ENCODE results near the gene TNFRSF18.
"Not testable (repeated sequence)": the region's sequence is repeated elsewhere in the genome, so short reads cannot be mapped to it uniquely, and the experiment has no call there.

TNFRSF18 gene

GRCh38 chr1:1199141-1199960, 7.0 kb downstream of the TNFRSF18 start:
- DNase-seq (ENCODE audit: low spot score) (no peak), FAIRE-seq (no peak)

- no peak for FAIRE-seq
- no peak for DNase-seq (ENCODE audit: low spot score)
Measured at GRCh38 chr1:1198423-1199140, 7.8 kb downstream of the TNFRSF18 start.

- DNase-seq (ENCODE audit: low spot score), result no peak
- FAIRE-seq, result no peak
Measured at GRCh38 chr1:1197551-1198422, 8.6 kb downstream of the TNFRSF18 start.

DNA sequence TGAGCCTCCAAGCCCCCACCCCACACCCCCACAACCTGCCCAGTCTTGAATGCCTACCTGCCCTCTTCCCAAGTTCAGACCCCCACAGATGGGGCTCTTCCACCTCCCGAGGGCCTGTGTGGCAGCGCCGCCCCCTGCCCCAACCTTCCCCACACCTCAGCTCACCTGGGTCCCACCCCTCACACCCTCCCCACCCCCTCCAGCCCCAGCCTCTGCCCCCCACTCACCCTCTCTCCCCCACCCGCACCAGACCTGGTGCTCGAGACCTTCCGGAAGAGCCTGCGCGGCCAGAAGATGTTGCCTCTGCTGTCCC, 9.2 kb downstream of the TNFRSF18 start:
- no peak for FAIRE-seq
- DNase-seq (ENCODE audit: low spot score), result no peak

- DNase-seq (ENCODE audit: low spot score) (no peak), FAIRE-seq (no peak)
Measured at GRCh38 chr1:1196431-1197187, 9.8 kb downstream of the TNFRSF18 start.

GRCh38 chr1:1195726-1196125, 10.7 kb downstream of the TNFRSF18 start:
- not testable (repeated sequence) for FAIRE-seq; DNase-seq (ENCODE audit: low spot score)

DNA sequence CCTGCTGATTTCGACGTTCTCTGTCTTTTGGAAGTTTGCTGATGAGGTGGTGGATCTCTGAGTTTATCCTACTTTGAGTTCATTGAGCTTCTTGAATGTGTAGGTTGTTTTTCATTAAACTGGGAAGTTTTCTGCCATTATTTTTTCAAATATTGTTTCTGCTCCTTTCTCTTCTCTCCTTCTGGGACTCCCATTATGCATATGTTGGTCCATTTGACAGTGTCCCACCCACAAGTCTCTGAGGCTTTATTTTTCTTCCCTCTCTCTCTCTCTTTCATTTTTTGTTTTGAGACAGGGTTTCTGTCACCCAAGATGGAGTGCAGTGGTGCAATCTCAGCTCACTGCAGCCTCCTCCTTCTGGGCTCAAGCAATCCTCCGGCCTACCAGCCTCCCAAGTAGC, 11.7 kb downstream of the TNFRSF18 start:
- DNase-seq (ENCODE audit: low spot score) (no peak), FAIRE-seq (no peak)

DNA sequence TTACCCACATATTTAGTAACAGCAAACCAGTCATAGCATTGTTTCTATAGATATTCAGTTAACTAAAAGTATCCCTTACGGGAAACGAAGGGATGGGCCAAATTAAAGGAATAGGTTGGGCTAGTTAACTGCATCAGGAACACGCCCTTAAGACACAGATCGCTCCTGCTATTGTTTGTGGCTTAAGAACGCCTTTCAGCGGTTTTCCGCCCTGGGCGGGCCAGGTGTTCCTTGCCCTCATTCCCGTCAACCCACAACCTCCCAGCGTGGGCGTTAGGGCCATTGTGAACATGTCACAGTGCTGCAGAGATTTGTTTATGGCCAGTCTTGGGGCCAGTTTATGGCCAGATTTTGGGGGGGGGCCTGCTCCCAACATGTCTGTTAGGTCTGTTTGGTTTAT, 14.7 kb downstream of the TNFRSF18 start:
- DNase-seq (ENCODE audit: low spot score) (no peak), FAIRE-seq (no peak)

DNA sequence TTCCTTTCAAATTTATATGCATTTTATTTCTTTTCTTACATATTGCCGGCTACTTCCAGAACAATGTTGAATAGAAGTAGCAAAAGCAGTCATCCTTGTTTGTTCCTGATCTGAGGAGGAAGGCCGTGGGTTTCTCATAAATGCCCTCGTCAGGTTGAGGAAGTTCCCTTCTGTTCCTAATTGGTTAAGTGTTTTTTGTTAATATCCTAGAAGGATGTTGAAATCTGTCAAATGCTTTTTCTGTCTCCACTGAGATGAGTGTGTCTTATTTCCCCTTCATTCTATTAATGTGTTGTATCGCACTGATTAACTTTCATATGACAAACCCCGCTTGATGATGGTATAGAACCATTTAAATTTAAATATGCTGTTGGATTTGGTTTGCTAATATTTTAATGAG, 17.3 kb downstream of the TNFRSF18 start:
- FAIRE-seq (no peak), DNase-seq (ENCODE audit: low spot score) (no peak)

DNA sequence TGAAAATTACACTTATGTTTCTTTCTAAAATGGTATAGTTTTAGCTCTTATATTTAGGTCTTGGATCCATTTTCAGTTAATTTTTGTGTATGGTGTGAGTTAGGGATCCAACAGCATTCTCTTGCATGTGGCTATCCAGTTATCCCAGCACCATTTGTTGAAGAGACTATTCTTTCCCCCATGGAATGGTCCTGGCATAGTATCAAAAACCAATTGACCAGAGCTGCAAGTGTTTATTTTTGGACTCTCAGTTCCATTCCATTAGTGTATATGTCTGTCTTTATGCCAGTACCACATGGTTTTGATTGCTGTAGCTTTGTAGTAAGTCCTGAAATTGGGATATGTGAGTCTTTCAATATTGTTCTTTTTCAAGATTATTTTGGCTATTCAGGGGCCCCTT, 18.5 kb downstream of the TNFRSF18 start:
- FAIRE-seq (no peak), DNase-seq (ENCODE audit: low spot score) (no peak)

GRCh38 chr1:1185101-1185765, 21.2 kb downstream of the TNFRSF18 start:
- FAIRE-seq, result no peak
- DNase-seq (ENCODE audit: low spot score), result no peak

DNA sequence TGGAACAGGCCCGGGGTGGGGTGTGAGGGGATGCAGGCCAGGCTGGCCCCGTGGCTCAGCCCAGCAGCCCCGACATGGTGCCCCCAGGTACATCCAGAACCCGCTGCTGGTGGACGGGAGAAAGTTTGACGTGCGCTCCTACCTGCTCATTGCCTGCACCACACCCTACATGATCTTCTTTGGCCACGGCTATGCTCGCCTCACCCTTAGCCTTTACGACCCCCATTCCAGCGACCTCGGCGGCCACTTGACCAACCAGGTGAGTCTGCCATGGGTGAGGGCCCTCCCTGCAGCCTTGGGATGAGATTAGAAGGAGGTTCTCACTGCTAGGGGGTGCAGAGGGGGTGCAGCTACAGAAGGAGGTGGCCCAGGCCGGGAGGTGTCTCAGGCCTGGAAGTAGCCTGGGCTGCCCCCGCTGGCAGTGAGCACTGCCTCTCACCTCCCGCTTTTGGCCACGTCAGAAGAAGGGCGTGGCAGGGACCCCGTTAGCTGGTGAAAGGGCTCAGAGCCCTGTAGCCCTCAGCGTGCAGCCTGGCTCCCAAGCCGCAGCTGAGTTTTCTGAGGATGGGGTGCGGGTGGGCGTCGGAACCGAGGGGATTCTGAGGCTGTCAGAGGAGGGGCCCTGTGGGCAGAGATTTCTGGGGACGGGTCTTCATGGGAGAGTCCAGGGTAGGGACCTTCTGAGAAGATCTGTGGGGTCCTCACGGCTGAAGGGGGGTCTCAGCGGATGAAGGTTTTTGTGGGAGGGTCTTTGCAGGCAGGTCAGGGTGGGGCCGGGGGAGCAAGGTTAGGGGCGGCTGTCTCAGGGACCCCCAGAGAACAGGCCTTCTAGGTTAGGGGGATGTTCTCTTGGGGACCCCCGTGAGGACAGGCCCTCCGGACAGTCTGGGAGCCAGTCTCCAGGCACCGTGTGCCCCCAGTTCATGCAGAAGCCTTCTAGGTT, 22.3 kb downstream of the TNFRSF18 start:
- FAIRE-seq, result no peak
- DNase-seq (ENCODE audit: low spot score), result no peak

DNA sequence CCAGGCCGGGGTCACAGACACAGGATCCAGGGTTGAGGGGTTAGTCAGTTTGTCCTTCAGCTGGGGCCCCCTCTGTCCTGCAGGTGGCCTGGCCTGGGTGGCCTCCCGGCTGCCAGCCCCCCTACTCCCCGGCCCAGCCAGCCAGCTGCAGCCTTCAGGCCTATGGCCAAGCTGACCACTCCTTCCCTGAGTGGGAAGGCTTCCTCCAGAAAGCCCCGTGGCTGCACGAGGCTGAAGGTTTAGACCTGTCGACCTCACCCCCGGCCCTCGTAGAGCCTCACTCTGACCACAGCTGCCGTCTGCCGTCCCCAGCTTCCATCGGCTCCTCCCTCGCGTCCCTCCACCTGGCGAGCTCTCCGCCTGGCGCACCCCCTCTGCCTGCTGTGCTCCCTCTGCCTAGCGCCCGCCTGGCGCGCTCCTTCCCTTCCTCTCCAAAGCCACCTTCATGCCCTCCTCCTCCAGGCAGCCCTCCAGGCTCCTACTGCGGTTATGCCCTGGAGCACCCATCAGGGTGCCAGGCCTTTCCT, 23.1 kb downstream of the TNFRSF18 start:
- no peak for FAIRE-seq
- no peak for DNase-seq (ENCODE audit: low spot score)

- FAIRE-seq, result no peak
- no peak for DNase-seq (ENCODE audit: low spot score)
Measured at GRCh38 chr1:1182491-1183220, 23.7 kb downstream of the TNFRSF18 start.

- FAIRE-seq (no peak), DNase-seq (ENCODE audit: low spot score) (no peak)
Measured at GRCh38 chr1:1181938-1182410, 24.4 kb downstream of the TNFRSF18 start.

GRCh38 chr1:1181129-1181937, 25.1 kb downstream of the TNFRSF18 start:
- no peak for FAIRE-seq
- no peak for DNase-seq (ENCODE audit: low spot score)

GRCh38 chr1:1179983-1180861, 26.2 kb downstream of the TNFRSF18 start:
- FAIRE-seq (no peak), DNase-seq (ENCODE audit: low spot score) (no peak)
